H1 (cell line): Measurements from ENCODE around the gene CD79A.

Experiments
- CHD1 ChIP-seq: IDR thresholded peaks from 2 replicates; pipeline ENCODE4 v1.6.1; 2012; ENCODE audit warnings: low read depth, low read length, improper control_type of control experiment
- CREB1 ChIP-seq: IDR thresholded peaks from 2 replicates; pipeline ENCODE4 v1.6.1; 2012; ENCODE audit warnings: inconsistent platforms
- EP300 ChIP-seq, 2 experiments: IDR thresholded peaks; 1 replicate in 1 of 2; 2 replicates in 1 of 2; pipeline ENCODE4 v1.6.1; 2011 to 2012; ENCODE audit warnings: low read depth in 2 of 2, low read length in 2 of 2, mild to moderate bottlenecking in 2 of 2, borderline replicate concordance in 1 of 2, inconsistent platforms in 1 of 2, moderate library complexity in 1 of 2
- EZH2 ChIP-seq: fragments of 200-600 bp; sonication (generic); IDR thresholded peaks from 2 replicates; pipeline ENCODE4 v1.7.1; 2012; ENCODE audit warnings: low read depth, mild to moderate bottlenecking, moderate library complexity, low read length, inconsistent platforms; ENCODE audit not compliant: severe bottlenecking
- JUND ChIP-seq: IDR thresholded peaks from 2 replicates; pipeline ENCODE4 v1.6.1; 2011; ENCODE audit warnings: mild to moderate bottlenecking, improper control_type of control experiment, low read length
- KDM4A ChIP-seq: IDR thresholded peaks from one replicate; pipeline ENCODE4 v1.7.1; 2012; ENCODE audit warnings: low read depth, mild to moderate bottlenecking, moderate library complexity, low read length, inconsistent platforms; ENCODE audit not compliant: severe bottlenecking
- POLR2A ChIP-seq, 2 experiments: IDR thresholded peaks; 1 replicate in 1 of 2; 2 replicates in 1 of 2; pipeline ENCODE4 v1.6.1; 2011; ENCODE audit warnings: low read depth in 2 of 2, low read length in 2 of 2, mild to moderate bottlenecking in 2 of 2; ENCODE audit errors: control extremely low read depth in 1 of 2
- POLR2AphosphoS5 ChIP-seq: IDR thresholded peaks from 2 replicates; pipeline ENCODE4 v1.6.1; 2011; ENCODE audit warnings: low read depth, low read length
- SIN3A ChIP-seq, 2 experiments: IDR thresholded peaks in 1 of 2; conservative IDR thresholded peaks in 1 of 2; 2 replicates each; pipeline ENCODE4 v1.6.1; 2011 to 2012; ENCODE audit warnings: low read length in 2 of 2, improper control_type of control experiment in 1 of 2, low read depth in 1 of 2, mild to moderate bottlenecking in 1 of 2
- YY1 ChIP-seq: IDR thresholded peaks from 2 replicates; pipeline ENCODE4 v1.6.1; 2011; ENCODE audit warnings: low read depth, mild to moderate bottlenecking, low read length
- ZNF274 ChIP-seq: IDR thresholded peaks from 2 replicates; pipeline ENCODE4 v1.7.0; 2012; ENCODE audit warnings: low read length, borderline replicate concordance; ENCODE audit errors: extremely low read depth
- TF ChIP-seq, protein P1 (sequence below), 3 experiments: IDR thresholded peaks; 1 replicate in 2 of 3; 2 replicates in 1 of 3; pipeline versions ENCODE4 v1.5.1 to v1.6.1; 2011; ENCODE audit warnings: low read length in 3 of 3, mild to moderate bottlenecking in 3 of 3, inconsistent platforms in 2 of 3, low read depth in 1 of 3, moderate library complexity in 1 of 3; ENCODE audit not compliant: insufficient read depth in 1 of 3; ENCODE audit errors: control extremely low read depth in 1 of 3
- TF ChIP-seq, protein P2 (sequence below): IDR thresholded peaks from 2 replicates; pipeline ENCODE4 v1.6.1; 2012; ENCODE audit warnings: low read length, inconsistent platforms

DNA sequence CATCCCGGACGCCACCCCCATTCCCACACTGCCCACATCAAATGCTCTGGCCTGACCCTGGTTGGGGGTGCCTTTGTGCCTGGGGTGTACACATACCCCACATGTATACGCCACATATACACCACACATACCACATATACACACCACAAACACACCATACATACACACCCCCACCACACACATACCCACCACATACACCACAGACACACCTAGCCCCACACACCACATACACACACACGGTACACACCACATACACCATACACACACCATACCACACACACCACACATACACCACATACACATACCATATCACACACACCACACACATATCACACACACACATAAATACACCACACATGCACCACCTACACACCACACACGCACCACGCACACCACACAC, 41.0 kb downstream of the CD79A start:
- TF ChIP-seq, protein P1, sequence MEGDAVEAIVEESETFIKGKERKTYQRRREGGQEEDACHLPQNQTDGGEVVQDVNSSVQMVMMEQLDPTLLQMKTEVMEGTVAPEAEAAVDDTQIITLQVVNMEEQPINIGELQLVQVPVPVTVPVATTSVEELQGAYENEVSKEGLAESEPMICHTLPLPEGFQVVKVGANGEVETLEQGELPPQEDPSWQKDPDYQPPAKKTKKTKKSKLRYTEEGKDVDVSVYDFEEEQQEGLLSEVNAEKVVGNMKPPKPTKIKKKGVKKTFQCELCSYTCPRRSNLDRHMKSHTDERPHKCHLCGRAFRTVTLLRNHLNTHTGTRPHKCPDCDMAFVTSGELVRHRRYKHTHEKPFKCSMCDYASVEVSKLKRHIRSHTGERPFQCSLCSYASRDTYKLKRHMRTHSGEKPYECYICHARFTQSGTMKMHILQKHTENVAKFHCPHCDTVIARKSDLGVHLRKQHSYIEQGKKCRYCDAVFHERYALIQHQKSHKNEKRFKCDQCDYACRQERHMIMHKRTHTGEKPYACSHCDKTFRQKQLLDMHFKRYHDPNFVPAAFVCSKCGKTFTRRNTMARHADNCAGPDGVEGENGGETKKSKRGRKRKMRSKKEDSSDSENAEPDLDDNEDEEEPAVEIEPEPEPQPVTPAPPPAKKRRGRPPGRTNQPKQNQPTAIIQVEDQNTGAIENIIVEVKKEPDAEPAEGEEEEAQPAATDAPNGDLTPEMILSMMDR (IDR thresholded peaks at IDR 0.05; ENCODE audit: control extremely low read depth in 1 of 3, insufficient read depth in 1 of 3, low read depth in 1 of 3, low read length in 3 of 3) = no peak
- no peak for TF ChIP-seq POLR2AphosphoS5
- no peak for TF ChIP-seq EZH2
- TF ChIP-seq ZNF274 = no peak
- TF ChIP-seq YY1 = no peak
- TF ChIP-seq KDM4A = no peak
- TF ChIP-seq SIN3A (conservative IDR thresholded peaks at IDR 0.05 in 1 of 2, IDR thresholded peaks at IDR 0.05 in 1 of 2; ENCODE audit: low read depth in 1 of 2, low read length in 2 of 2) = no peak
- no peak for TF ChIP-seq EP300 (IDR thresholded peaks at IDR 0.05; ENCODE audit: borderline replicate concordance in 1 of 2, low read depth in 2 of 2, low read length in 2 of 2)
- TF ChIP-seq JUND = no peak
- no peak for TF ChIP-seq POLR2A (IDR thresholded peaks at IDR 0.05; ENCODE audit: control extremely low read depth in 1 of 2, low read depth in 2 of 2, low read length in 2 of 2)
- TF ChIP-seq CREB1 = no peak
- no peak for TF ChIP-seq CHD1
- TF ChIP-seq, protein P2, sequence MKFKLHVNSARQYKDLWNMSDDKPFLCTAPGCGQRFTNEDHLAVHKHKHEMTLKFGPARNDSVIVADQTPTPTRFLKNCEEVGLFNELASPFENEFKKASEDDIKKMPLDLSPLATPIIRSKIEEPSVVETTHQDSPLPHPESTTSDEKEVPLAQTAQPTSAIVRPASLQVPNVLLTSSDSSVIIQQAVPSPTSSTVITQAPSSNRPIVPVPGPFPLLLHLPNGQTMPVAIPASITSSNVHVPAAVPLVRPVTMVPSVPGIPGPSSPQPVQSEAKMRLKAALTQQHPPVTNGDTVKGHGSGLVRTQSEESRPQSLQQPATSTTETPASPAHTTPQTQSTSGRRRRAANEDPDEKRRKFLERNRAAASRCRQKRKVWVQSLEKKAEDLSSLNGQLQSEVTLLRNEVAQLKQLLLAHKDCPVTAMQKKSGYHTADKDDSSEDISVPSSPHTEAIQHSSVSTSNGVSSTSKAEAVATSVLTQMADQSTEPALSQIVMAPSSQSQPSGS = no peak
